ENCODE measurements around the gene EFCAB11.

Gene EFCAB11

GRCh38 chr14:89844508-89844907 lies 110.0 kb downstream of the EFCAB11 start:
- H4K20me1 ChIP-seq (ENCODE audit: insufficient read depth, low read length), result no peaks in the 10 kb centered on the region
- no peaks in the 10 kb centered on the region for H3K4me1 ChIP-seq (ENCODE audit: insufficient read depth, low read length, severe bottlenecking)
- H3K4me3 ChIP-seq (ENCODE audit: low read depth, low read length, poor library complexity, severe bottlenecking), result no peak overlapping the region
- TF ChIP-seq EZH2 (IDR thresholded peaks at IDR 0.05; ENCODE audit: borderline replicate concordance, low read length) (no peak), CTCF (IDR thresholded peaks at IDR 0.05; ENCODE audit: low read length) (no peak)
- H3K27ac ChIP-seq (ENCODE audit: low read depth, low read length, poor library complexity, severe bottlenecking), result no peak overlapping the region
- H3K9me3 ChIP-seq (ENCODE audit: low read length), result no peaks in the 10 kb centered on the region
- no peaks in the 10 kb centered on the region for H3K27me3 ChIP-seq (ENCODE audit: insufficient read depth, low read length)
- H3K36me3 ChIP-seq (ENCODE audit: insufficient read depth, low read length), result no peaks in the 10 kb centered on the region
- H3K9ac ChIP-seq (ENCODE audit: low read length), result no peak overlapping the region
- H3K9me2 ChIP-seq (ENCODE audit: low read depth, low read length), result no peaks in the 10 kb centered on the region
- H3K79me2 ChIP-seq (ENCODE audit: insufficient read depth, low read length), result no peaks in the 10 kb centered on the region
- H3K4me2 ChIP-seq (ENCODE audit: low read length), result no peak overlapping the region
- no peak overlapping the region for H2AFZ ChIP-seq (ENCODE audit: low read length)
- H3F3A ChIP-seq (ENCODE audit: insufficient read depth, low read length), result no peaks in the 10 kb centered on the region

GRCh38 chr14:89842837-89843236 lies 111.7 kb downstream of the EFCAB11 start:
- Histone ChIP-seq H3F3A (ENCODE audit: insufficient read depth, low read length) (no peaks in the 10 kb centered on the region), H4K20me1 (ENCODE audit: insufficient read depth, low read length) (no peaks in the 10 kb centered on the region), H3K36me3 (ENCODE audit: insufficient read depth, low read length) (no peaks in the 10 kb centered on the region), H3K9me2 (ENCODE audit: low read depth, low read length) (no peaks in the 10 kb centered on the region), H3K4me2 (ENCODE audit: low read length) (no peak overlapping the region), H3K27me3 (ENCODE audit: insufficient read depth, low read length) (no peaks in the 10 kb centered on the region), H3K4me1 (ENCODE audit: insufficient read depth, low read length, severe bottlenecking) (no peaks in the 10 kb centered on the region), H3K4me3 (ENCODE audit: low read depth, low read length, poor library complexity, severe bottlenecking) (no peak overlapping the region), H2AFZ (ENCODE audit: low read length) (no peak overlapping the region), H3K9me3 (ENCODE audit: low read length) (0 out of 2 replicates have a peak, but pooled peaks cover 4% of the 10 kb centered on the region), H3K79me2 (ENCODE audit: insufficient read depth, low read length) (no peaks in the 10 kb centered on the region), H3K9ac (ENCODE audit: low read length) (no peak overlapping the region), H3K27ac (ENCODE audit: low read depth, low read length, poor library complexity, severe bottlenecking) (no peak overlapping the region)
- TF ChIP-seq CTCF (IDR thresholded peaks at IDR 0.05; ENCODE audit: low read length) (no peak), EZH2 (IDR thresholded peaks at IDR 0.05; ENCODE audit: borderline replicate concordance, low read length) (no peak)

- Histone ChIP-seq H3K27me3 (ENCODE audit: insufficient read depth, low read length) (no peaks in the 10 kb centered on the region), H3K36me3 (ENCODE audit: insufficient read depth, low read length) (no peaks in the 10 kb centered on the region), H3K9me3 (ENCODE audit: low read length) (0 out of 2 replicates have a peak, but pooled peaks cover 4% of the 10 kb centered on the region), H3K4me1 (ENCODE audit: insufficient read depth, low read length, severe bottlenecking) (no peaks in the 10 kb centered on the region), H3K27ac (ENCODE audit: low read depth, low read length, poor library complexity, severe bottlenecking) (no peak overlapping the region), H3K9ac (ENCODE audit: low read length) (no peak overlapping the region), H3F3A (ENCODE audit: insufficient read depth, low read length) (no peaks in the 10 kb centered on the region), H2AFZ (ENCODE audit: low read length) (no peak overlapping the region), H3K4me2 (ENCODE audit: low read length) (no peak overlapping the region), H3K4me3 (ENCODE audit: low read depth, low read length, poor library complexity, severe bottlenecking) (no peak overlapping the region), H3K79me2 (ENCODE audit: insufficient read depth, low read length) (no peaks in the 10 kb centered on the region), H4K20me1 (ENCODE audit: insufficient read depth, low read length) (no peaks in the 10 kb centered on the region), H3K9me2 (ENCODE audit: low read depth, low read length) (no peaks in the 10 kb centered on the region)
- TF ChIP-seq CTCF (IDR thresholded peaks at IDR 0.05; ENCODE audit: low read length) (no peak), EZH2 (IDR thresholded peaks at IDR 0.05; ENCODE audit: borderline replicate concordance, low read length) (no peak)
Observed at GRCh38 chr14:89841851-89842250, 112.7 kb downstream of the EFCAB11 start.
